Central memory CD8-positive, alpha-beta T cell (primary cell): Measurements from ENCODE around the gene LY6G5C.

ENCODE experiments used
- ATAC-seq: fragments of 150-1000 bp; cut with Tn5 transposase; replicated peaks from 2 replicates; pipeline ENCODE4 v1.10.0; 2022; ENCODE audit warnings: mild to moderate bottlenecking, moderate FRiP score, moderate number of reproducible peaks; ENCODE audit not compliant: poor library complexity, severe bottlenecking; ENCODE audit errors: extremely low read depth
- DNase-seq, 2 donors: peaks; one replicate each; pipeline ENCODE4 v3.0.0; 2021; ENCODE audit warnings: low spot score in 2 of 2
- H3K27ac Mint-ChIP-seq: one replicate; pipeline ENCODE4 v1.8.0; 2022; ENCODE audit warnings: low read depth, mild to moderate bottlenecking, moderate library complexity, mixed read lengths
- H3K27me3 Mint-ChIP-seq: one replicate; pipeline ENCODE4 v1.8.0; 2022; ENCODE audit warnings: mixed read lengths
- H3K36me3 Mint-ChIP-seq: one replicate; pipeline ENCODE4 v1.8.0; 2022; ENCODE audit warnings: mild to moderate bottlenecking, moderate library complexity, mixed read lengths; ENCODE audit not compliant: insufficient read depth
- H3K4me1 Mint-ChIP-seq: one replicate; pipeline ENCODE4 v1.8.0; 2022; ENCODE audit warnings: mixed read lengths
- H3K4me3 Mint-ChIP-seq: one replicate; pipeline ENCODE4 v1.8.0; 2022; ENCODE audit warnings: mild to moderate bottlenecking, moderate library complexity, mixed read lengths
- H3K9me3 Mint-ChIP-seq: one replicate; pipeline ENCODE4 v1.8.0; 2022; ENCODE audit warnings: mixed read lengths

LY6G5C gene

GRCh38 chr6:31692886-31693285, 12.0 kb upstream of the LY6G5C start:
- DNase-seq (no peak), ATAC-seq (no peak)
- peaks cover 54% of the 10 kb centered on the region for H3K36me3 Mint-ChIP-seq
- H3K27ac Mint-ChIP-seq: no peak overlapping the region
- H3K9me3 Mint-ChIP-seq: no peaks in the 10 kb centered on the region
- H3K4me3 Mint-ChIP-seq: no peak overlapping the region
- no peaks in the 10 kb centered on the region for H3K27me3 Mint-ChIP-seq
- H3K4me1 Mint-ChIP-seq: peaks cover 13% of the 10 kb centered on the region

DNA sequence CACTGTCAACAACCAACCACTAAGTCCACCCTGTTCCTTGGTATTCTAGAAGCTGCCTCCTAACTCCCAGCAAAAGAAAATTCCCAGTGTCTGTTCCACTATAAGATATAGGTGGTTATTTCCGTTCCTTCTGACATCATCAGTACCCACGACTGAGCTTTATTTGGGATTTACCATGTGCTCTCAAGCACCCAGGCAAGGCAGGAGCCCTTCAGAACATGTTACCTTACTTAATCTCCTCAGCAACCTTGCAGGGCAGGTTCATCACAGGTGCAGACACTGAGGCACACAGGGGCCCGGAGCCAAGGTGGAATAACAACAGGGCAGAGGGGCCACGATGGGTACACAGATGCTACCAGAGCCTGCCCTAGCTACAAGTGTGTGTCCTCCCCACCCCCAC, 11.5 kb upstream of the LY6G5C start:
- Mint-ChIP-seq H3K27me3 (no peaks in the 10 kb centered on the region), H3K4me3 (no peak overlapping the region), H3K9me3 (no peaks in the 10 kb centered on the region), H3K4me1 (peaks cover 7% of the 10 kb centered on the region), H3K36me3 (peaks cover 52% of the 10 kb centered on the region), H3K27ac (no peak overlapping the region)
- DNase-seq (no peak), ATAC-seq (no peak)

DNA sequence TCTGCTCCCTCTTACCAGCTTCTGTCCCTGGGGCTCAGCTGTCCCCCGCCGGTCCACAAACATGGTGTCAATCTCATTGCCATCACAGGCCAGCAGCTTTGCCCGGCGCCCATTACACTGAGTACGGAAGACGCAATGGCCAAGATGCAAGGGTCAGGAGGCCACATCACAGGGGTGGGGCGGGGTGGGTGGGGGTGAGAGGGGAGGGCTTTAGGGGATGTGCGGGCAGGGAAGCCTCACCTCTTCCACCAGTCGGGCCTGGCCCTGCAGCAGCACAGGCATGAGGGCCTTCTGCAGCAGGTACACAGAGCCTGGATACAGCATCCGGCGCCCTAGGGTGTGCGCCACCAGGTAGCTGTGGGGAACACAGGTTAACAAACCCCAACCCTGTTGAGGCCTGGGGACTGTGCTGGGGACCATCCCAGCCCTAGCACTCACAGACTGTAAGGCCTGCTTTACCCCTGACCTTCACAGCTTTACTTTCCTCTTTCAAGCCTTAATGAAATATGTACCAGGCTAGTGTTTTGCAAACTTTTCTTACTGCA, 10.8 kb upstream of the LY6G5C start:
- H3K9me3 Mint-ChIP-seq: no peaks in the 10 kb centered on the region
- no peak for DNase-seq
- ATAC-seq: no peak
- no peak overlapping the region for H3K27ac Mint-ChIP-seq
- H3K4me3 Mint-ChIP-seq: no peak overlapping the region
- no peaks in the 10 kb centered on the region for H3K27me3 Mint-ChIP-seq
- peaks cover 50% of the 10 kb centered on the region for H3K36me3 Mint-ChIP-seq
- peaks cover under 1% of the 10 kb centered on the region for H3K4me1 Mint-ChIP-seq

DNA sequence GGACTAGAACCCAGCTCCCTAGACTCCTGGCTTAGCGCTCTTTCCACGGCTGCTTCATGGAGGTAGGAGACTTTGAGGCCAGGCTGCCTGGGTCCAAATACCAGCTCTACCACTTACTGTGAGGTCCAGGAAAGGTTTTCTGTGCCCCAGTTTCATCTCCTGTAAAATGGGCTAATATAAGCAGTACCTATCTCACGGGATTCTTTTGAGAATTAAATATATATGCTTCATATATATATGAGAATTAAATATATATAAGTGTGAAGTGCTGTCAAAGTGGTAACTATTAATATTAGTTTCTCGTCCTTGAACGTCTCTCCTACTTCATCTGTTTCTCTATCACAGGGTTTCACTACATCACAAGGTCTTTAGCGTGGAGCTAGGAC, 10.2 kb upstream of the LY6G5C start:
- DNase-seq (no peak), ATAC-seq (no peak)
- Mint-ChIP-seq H3K9me3 (no peaks in the 10 kb centered on the region), H3K4me3 (no peak overlapping the region), H3K36me3 (peaks cover 46% of the 10 kb centered on the region), H3K4me1 (no peaks in the 10 kb centered on the region), H3K27ac (no peak overlapping the region), H3K27me3 (no peaks in the 10 kb centered on the region)

GRCh38 chr6:31690231-31691077, 9.6 kb upstream of the LY6G5C start:
- DNase-seq (no peak), ATAC-seq (no peak)
- no peak overlapping the region for H3K4me3 Mint-ChIP-seq
- no peak overlapping the region for H3K27ac Mint-ChIP-seq
- H3K36me3 Mint-ChIP-seq: peaks cover 40% of the 10 kb centered on the region
- no peaks in the 10 kb centered on the region for H3K27me3 Mint-ChIP-seq
- no peaks in the 10 kb centered on the region for H3K9me3 Mint-ChIP-seq
- H3K4me1 Mint-ChIP-seq: no peaks in the 10 kb centered on the region

- no peaks in the 10 kb centered on the region for H3K27me3 Mint-ChIP-seq
- H3K27ac Mint-ChIP-seq: no peak overlapping the region
- H3K9me3 Mint-ChIP-seq: no peaks in the 10 kb centered on the region
- ATAC-seq (no peak), DNase-seq (no peak)
- H3K36me3 Mint-ChIP-seq: peaks cover 37% of the 10 kb centered on the region
- no peaks in the 10 kb centered on the region for H3K4me1 Mint-ChIP-seq
- no peak overlapping the region for H3K4me3 Mint-ChIP-seq
Measured at GRCh38 chr6:31689249-31690110, 8.6 kb upstream of the LY6G5C start.

- H3K4me3 Mint-ChIP-seq: no peak overlapping the region
- H3K27me3 Mint-ChIP-seq: no peaks in the 10 kb centered on the region
- peak overlapping the region; percentile 46 for H3K27ac Mint-ChIP-seq
- ATAC-seq: no peak
- no peaks in the 10 kb centered on the region for H3K9me3 Mint-ChIP-seq
- H3K4me1 Mint-ChIP-seq: no peaks in the 10 kb centered on the region
- peaks cover 26% of the 10 kb centered on the region for H3K36me3 Mint-ChIP-seq
- no peak for DNase-seq
Measured at GRCh38 chr6:31687860-31688693, 7.2 kb upstream of the LY6G5C start.

DNA sequence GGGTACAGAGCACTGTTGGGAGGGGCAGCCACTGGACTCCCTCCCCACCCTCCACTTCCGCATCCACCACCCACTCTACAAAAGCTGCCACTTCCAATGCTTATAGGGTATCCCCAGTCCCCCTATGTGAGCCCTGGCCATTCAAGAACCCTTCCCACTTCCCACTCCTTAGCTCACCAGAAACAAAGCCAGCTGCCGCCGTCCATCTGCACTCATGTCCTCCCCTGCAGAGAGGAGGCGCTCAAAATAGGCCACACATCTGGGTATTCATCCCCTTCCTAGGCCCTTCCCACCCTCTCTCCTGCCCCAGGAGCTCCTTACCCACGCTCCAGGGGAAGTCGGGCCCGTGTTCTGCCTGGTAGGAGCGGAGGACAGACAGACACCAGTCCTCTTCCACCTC, 6.5 kb upstream of the LY6G5C start:
- Mint-ChIP-seq H3K36me3 (peaks cover 21% of the 10 kb centered on the region), H3K4me1 (no peaks in the 10 kb centered on the region), H3K27ac (no peak overlapping the region), H3K27me3 (no peaks in the 10 kb centered on the region), H3K4me3 (no peak overlapping the region), H3K9me3 (no peaks in the 10 kb centered on the region)
- DNase-seq (no peak), ATAC-seq (no peak)

DNA sequence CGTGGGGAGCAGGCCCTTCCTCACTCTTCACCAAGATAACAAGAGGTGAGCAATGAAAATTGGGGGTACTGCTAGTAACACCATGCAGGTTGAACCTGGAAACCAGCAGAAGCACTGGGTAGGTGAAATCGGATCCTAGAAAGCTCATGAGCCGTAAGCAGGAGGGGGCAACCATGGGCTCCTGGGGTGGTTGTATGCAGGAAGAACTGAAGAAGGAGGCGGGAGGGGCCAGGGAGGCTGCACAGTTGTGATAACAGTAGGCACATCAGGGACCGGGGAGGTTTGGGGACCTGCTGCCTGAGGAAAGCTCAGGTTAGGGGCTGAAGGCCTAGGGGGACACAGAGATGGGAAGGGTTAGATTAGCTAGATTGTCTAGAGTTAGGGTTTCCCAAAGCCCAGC, 5.6 kb upstream of the LY6G5C start:
- H3K27me3 Mint-ChIP-seq: no peaks in the 10 kb centered on the region
- H3K4me1 Mint-ChIP-seq: peaks cover 2% of the 10 kb centered on the region
- no peak overlapping the region for H3K27ac Mint-ChIP-seq
- no peak for DNase-seq
- no peak for ATAC-seq
- H3K9me3 Mint-ChIP-seq: no peaks in the 10 kb centered on the region
- H3K4me3 Mint-ChIP-seq: no peak overlapping the region
- peaks cover 17% of the 10 kb centered on the region for H3K36me3 Mint-ChIP-seq

DNA sequence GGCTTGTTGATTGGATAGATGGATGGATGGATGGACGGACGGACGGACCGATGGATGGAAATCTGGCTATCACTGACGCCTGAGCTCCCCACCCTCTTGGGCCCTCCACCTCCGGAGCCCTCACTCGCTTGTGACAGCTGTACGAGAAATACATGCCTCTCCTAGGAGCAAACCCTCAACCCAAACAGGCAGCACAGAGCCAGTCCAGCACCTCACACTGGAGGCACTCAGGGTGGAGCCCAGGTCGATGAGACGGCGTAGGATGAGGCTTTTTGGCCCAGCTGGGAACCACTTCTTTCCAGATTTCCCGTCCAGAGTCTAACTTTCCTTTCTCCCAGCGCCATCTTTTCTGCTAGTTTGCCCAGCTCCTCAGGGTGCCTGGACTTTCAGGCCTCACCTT, 2.7 kb upstream of the LY6G5C start:
- Mint-ChIP-seq H3K4me1 (peaks cover 23% of the 10 kb centered on the region), H3K27ac (no peak overlapping the region), H3K27me3 (no peaks in the 10 kb centered on the region), H3K36me3 (peaks cover 12% of the 10 kb centered on the region), H3K9me3 (no peaks in the 10 kb centered on the region), H3K4me3 (peak overlapping the region; percentile 36)
- DNase-seq (no peak), ATAC-seq (no peak)

DNA sequence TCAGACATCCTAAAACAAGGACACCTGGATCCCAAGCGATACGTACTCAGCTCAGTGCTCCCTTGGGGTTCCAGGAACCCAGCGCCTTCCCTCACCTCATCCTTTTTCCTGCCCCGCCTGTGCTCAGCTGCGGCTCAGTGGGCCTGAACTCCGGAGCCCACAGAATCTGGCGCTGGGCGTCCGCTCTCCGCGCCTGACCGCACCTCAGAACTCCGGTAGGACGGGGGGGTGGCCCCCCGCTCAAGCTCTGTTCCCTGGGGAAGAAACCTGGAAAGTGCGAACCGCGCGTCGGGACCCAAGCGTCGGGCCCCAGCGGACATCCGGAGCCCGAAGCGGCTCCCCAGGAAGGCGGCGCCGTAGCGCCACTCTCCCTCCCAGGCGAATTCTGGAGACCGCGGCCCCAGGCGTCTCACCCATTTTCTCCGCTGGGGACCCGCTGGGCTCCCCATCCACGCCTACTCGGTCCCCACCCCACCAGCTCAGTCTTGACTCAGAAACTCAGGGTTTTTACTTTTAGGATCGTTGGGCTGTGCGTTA, 336 bp upstream of the LY6G5C start:
- H3K36me3 Mint-ChIP-seq: peaks cover 5% of the 10 kb centered on the region
- H3K27ac Mint-ChIP-seq: peak overlapping the region; percentile 86
- H3K27me3 Mint-ChIP-seq: no peaks in the 10 kb centered on the region
- no peaks in the 10 kb centered on the region for H3K9me3 Mint-ChIP-seq
- DNase-seq (no peak), ATAC-seq (peak; percentile 49)
- H3K4me1 Mint-ChIP-seq: peaks cover 23% of the 10 kb centered on the region
- peak overlapping the region; percentile 88 for H3K4me3 Mint-ChIP-seq

DNA sequence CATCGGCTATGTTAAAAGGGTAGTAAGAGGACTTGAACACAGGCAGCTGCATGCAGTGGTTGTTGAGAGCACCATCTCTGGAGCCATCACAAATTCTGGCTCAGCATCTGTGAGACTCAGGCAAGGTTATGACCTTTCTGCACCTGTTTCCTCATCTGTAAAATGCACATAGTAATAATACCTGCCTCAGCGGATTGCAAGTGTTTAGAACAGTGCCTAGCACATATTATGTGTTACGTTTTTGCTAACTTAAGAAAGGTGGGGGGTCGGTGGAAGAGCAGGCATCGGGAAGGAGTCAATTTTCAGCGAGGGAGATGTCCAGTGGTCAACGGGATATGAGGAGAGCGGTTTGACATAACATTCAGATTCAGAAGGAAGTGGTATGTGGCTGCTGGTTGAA, 2.9 kb downstream of the LY6G5C start:
- no peak for ATAC-seq
- Mint-ChIP-seq H3K9me3 (no peaks in the 10 kb centered on the region), H3K27me3 (no peaks in the 10 kb centered on the region), H3K36me3 (peaks cover 9% of the 10 kb centered on the region), H3K4me3 (no peak overlapping the region), H3K4me1 (peaks cover 23% of the 10 kb centered on the region), H3K27ac (no peak overlapping the region)
- no peak for DNase-seq
